Gastroesophageal sphincter (tissue), 4 donors: ENCODE data around the gene GOLGA8B. TPM values are rescaled to one million over a fixed set of nuclear protein-coding genes. Genes with fewer than 3 reads are reported as not detected.
"Not testable (repeated sequence)": the region's sequence is repeated elsewhere in the genome, so short reads cannot be mapped to it uniquely, and the experiment has no call there.

ENCODE experiments used
- ATAC-seq: fragments of 150-250 bp; one replicate; pipeline ENCODE4 v1.9.1; 2016; ENCODE audit warnings: mild to moderate bottlenecking, moderate library complexity
- H3K27ac ChIP-seq, 4 donors: fragments of 200-600 bp; sonication (generic) in 3 of 4; 1 replicate in 3 of 4; 2 replicates in 1 of 4; pipeline ENCODE4 v1.5.1; 2016 to 2019
- H3K27me3 ChIP-seq: fragments of 200-600 bp; sonication (generic); one replicate; pipeline ENCODE4 v1.5.1; 2019
- H3K36me3 ChIP-seq, 2 donors: fragments of 200-600 bp; sonication (generic); one replicate each; pipeline ENCODE4 v1.5.1; 2019; ENCODE audit warnings: control low read depth in 1 of 2
- H3K4me1 ChIP-seq, 3 donors: fragments of 200-600 bp; sonication (generic); 1 replicate in 2 of 3; 2 replicates in 1 of 3; pipeline ENCODE4 v1.5.1; 2016 to 2019; ENCODE audit warnings: control low read depth in 2 of 3
- H3K4me3 ChIP-seq, 2 donors: fragments of 200-600 bp; sonication (generic); one replicate each; pipeline ENCODE4 v1.5.1; 2019; ENCODE audit warnings: mild to moderate bottlenecking in 1 of 2, moderate library complexity in 1 of 2
- H3K9me3 ChIP-seq, 3 donors: fragments of 200-600 bp; sonication (generic); one replicate each; pipeline ENCODE4 v1.5.1; 2017 to 2019; ENCODE audit warnings: control low read depth in 2 of 3
- EP300 ChIP-seq: sonication (generic); formaldehyde crosslinking; IDR thresholded peaks from one replicate; pipeline ENCODE4 v1.6.1; 2017; ENCODE audit warnings: antibody characterized with exemption, mild to moderate bottlenecking
- POLR2A ChIP-seq, 2 donors: fragments of 450-650 bp; IDR thresholded peaks; one replicate each; pipeline ENCODE4 v1.6.1; 2017; ENCODE audit warnings: antibody characterized with exemption in 2 of 2, mild to moderate bottlenecking in 2 of 2, moderate library complexity in 1 of 2
- POLR2AphosphoS5 ChIP-seq: sonication (generic); formaldehyde crosslinking; IDR thresholded peaks from one replicate; pipeline ENCODE4 v1.6.1; 2017; ENCODE audit warnings: antibody characterized with exemption
- WGBS, 2 donors: methylation state at CpG; one replicate each; pipeline ENCODE4 v1.1.5; 2018; ENCODE audit warnings: low coverage in 1 of 2; 5-methylcytosine and 5-hydroxymethylcytosine counted together
- total RNA-seq, 4 donors: library from RNA; depleted of rRNA; stranded (reverse); fragments of >200 nt; gene quantifications; one replicate each; pipeline ENCODE4 v1.1.0, GENCODE V29; 2016
- TF ChIP-seq, protein P1 (sequence below), 4 experiments: fragments of 200-600 bp in 2 of 4; fragments of 450-650 bp in 2 of 4; sonication (generic) in 1 of 4; IDR thresholded peaks; one replicate each; pipeline ENCODE4 v1.5.1; 2017 to 2019; ENCODE audit warnings: antibody characterized with exemption in 4 of 4, mild to moderate bottlenecking in 2 of 4, moderate library complexity in 2 of 4

Gene GOLGA8B
- total RNA-seq, 4 donors from 2014 or later = 1.6 to 180 (median 52.5) TPM

DNA sequence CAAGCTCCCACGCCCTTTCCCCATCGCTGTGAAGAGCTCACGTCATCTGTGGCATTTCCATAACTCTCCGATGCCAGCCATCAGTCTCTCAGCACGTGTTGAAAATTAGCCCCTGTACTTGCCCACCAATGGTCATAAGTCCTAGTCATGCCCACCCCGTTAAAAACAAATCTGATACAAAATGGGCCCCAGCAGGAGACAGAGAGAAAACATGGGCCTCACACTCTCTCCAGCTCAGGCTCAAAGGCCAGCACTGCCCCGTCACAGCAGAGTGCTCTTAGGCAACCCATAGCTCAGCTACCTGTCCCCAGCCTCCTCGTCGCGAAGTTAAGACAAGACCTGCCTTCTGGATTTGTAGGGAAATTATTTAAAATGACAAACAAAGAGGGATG is 5.2 kb downstream of the GOLGA8B start:
- H3K27ac ChIP-seq = no peak overlapping the region
- no peaks in the 10 kb centered on the region for H3K27me3 ChIP-seq
- TF ChIP-seq POLR2A (IDR thresholded peaks at IDR 0.05) = no peak
- TF ChIP-seq EP300 = no peak
- TF ChIP-seq, protein P1, sequence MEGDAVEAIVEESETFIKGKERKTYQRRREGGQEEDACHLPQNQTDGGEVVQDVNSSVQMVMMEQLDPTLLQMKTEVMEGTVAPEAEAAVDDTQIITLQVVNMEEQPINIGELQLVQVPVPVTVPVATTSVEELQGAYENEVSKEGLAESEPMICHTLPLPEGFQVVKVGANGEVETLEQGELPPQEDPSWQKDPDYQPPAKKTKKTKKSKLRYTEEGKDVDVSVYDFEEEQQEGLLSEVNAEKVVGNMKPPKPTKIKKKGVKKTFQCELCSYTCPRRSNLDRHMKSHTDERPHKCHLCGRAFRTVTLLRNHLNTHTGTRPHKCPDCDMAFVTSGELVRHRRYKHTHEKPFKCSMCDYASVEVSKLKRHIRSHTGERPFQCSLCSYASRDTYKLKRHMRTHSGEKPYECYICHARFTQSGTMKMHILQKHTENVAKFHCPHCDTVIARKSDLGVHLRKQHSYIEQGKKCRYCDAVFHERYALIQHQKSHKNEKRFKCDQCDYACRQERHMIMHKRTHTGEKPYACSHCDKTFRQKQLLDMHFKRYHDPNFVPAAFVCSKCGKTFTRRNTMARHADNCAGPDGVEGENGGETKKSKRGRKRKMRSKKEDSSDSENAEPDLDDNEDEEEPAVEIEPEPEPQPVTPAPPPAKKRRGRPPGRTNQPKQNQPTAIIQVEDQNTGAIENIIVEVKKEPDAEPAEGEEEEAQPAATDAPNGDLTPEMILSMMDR (IDR thresholded peaks at IDR 0.05) = no peak
- TF ChIP-seq POLR2AphosphoS5 = no peak
- WGBS, 2 donors = 94 to 97% methylated on average over 4 to 8 of the region's 10 CpGs
- H3K4me1 ChIP-seq = peaks cover 0 to 13% (median 9%) of the 10 kb centered on the region in 3 donors
- H3K4me3 ChIP-seq = no peak overlapping the region
- no peaks in the 10 kb centered on the region for H3K36me3 ChIP-seq
- ATAC-seq = no peak
- no peaks in the 10 kb centered on the region for H3K9me3 ChIP-seq

DNA sequence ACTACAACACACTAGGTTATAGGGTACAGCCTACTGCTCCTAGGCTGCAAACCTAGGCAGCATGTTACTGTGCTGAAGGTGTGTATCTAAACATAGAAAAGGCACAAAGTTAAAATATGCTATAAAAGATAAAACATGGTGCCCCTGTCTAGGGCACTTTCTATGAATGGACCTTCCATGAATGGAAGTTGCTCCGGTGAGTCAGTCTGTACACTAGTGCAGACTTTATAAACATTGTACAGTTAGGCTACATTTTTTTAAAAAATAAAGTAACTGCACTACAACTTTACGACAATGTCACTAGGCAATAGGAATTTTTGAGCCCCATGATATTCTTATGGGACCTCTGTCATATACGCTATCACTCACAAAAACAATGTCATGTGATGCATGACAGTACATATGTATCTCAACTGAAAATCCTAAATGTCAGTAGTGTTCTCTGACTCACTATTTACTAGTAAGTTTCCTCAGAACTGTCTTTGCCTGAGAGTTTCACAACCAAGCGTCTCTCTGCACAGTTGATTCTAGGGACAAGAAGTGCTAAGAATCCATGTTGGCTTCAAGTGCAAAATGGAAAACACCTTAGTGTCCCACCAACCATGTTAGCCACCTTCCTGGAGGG is 5.7 kb downstream of the GOLGA8B start:
- ATAC-seq, H3K27ac ChIP-seq, H3K27me3 ChIP-seq, H3K4me3 ChIP-seq, H3K36me3 ChIP-seq, H3K9me3 ChIP-seq: not testable (repeated sequence)
- 86 to 87% methylated on average over 3 to 4 of the region's 4 CpGs for WGBS, 2 donors
- H3K4me1 ChIP-seq = peaks cover 0 to 13% (median 9%) of the 10 kb centered on the region in 3 donors

DNA sequence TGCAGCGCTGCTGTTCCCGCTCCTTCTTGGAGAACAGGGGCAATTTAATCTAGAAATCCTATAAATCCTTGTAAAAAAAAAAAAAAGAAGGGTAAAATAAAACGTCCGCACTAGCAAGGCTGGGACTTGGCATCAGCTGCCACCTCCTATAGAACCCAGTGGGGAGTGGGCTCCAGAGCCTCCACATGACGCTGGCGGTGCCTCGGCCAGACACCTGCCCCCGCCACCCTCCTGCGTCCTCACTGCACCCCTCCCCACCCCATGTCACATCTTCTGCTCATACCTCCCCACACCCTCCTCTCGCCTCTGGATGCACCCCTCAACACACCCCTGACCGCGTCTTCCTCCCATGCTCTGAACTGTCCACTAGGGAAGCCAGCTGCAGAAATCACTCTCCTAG is 8.4 kb downstream of the GOLGA8B start:
- not testable (repeated sequence) for H3K27ac ChIP-seq, H3K4me1 ChIP-seq, H3K27me3 ChIP-seq, H3K4me3 ChIP-seq, H3K36me3 ChIP-seq, ATAC-seq, H3K9me3 ChIP-seq
- 100% methylated on average over 1 of the region's 12 CpGs; no CpG with 5 or more reads in 1 of the 2 donors for WGBS, 2 donors

DNA sequence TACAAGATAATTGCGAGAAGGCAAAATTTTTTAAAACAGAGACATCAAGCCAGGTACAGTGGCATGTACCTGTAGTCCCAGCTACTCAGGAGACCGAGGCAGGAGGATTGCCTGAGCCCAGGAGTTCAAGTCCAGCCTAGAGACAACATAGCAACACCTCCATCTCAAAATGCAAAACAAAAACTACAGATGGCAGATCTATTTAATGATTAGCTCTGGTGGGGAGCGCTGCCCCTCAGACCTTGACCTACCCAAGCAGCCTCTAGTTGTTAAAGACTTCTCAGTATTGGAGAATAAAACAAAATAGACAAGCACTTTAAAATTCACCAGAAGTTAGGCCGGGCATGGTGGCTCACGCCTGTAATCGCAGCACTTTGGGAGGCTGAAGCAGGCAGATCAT is 10.5 kb downstream of the GOLGA8B start:
- H3K4me1 ChIP-seq, ATAC-seq, H3K36me3 ChIP-seq, H3K27me3 ChIP-seq, H3K27ac ChIP-seq, H3K4me3 ChIP-seq, H3K9me3 ChIP-seq: not testable (repeated sequence)
- WGBS, 2 donors = 100% methylated on average over 3 of the region's 6 CpGs; no CpG with 5 or more reads in 1 of the 2 donors

DNA sequence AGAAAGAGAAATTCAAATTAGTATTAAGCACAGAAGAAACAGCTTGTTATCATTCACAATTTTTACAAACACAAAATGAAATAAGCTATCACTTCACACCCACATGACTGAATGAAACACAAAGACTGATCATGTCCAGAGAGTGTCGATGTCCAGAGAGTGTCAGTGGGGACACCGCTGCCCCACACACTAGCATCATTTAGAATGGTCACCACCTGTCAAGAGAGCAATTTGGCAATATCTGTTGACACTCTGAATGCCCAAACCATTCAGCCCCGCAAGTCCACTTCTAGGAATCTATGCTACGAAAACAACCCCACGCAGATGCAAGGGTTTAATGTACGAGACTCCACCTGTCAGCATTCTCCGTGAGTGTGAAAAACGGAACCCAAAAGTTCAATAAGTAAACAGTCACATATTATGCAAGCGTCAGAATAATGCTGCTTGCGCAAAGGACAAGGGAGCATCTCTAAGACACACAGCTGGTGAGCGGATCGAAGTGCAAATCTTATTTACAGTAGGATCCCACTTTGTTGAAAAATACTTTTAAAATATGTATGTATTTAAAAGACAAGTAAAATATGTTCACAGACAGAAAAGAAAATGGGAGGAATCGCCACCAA is 11.3 kb downstream of the GOLGA8B start:
- not testable (repeated sequence) for H3K27me3 ChIP-seq, H3K9me3 ChIP-seq, H3K27ac ChIP-seq, H3K36me3 ChIP-seq, H3K4me3 ChIP-seq, ATAC-seq, H3K4me1 ChIP-seq
- WGBS, 2 donors = 58 to 73% methylated on average over 10 to 11 of the region's 13 CpGs

DNA sequence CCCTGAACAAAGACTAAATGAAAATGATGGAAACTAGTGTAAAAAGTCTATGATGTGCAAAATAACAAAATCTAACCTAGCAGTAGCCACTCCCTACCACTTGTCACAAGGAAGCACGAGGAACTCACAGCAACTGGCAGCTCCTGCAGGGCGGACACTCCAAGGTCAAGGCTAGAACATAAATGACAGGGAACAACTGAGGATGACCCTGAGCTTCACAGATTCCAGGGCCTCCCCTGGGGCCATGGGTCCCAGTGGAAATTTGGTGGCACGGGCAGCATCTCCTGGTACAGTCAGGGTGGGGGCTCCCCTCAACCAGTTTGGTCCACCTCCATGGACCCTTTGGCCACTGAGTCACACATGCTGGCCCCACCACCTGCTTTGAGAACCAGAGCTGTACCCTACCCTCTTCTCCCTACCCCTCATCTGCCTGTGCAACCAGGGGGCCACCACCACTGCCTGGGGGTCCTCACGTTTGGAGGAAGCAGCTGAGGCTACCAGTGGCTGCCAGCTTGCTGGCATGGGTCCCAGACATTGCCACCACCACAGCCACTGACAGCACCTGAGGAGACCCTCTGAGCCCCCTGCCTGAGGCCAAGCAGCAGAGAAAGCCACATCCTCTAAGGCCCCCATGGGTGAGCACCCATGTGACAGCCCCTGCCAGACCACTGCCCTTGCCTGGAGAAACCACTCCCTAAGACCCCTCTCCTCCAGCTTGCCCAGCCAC is 13.6 kb downstream of the GOLGA8B start:
- H3K27me3 ChIP-seq, H3K36me3 ChIP-seq, H3K4me1 ChIP-seq, H3K27ac ChIP-seq, H3K9me3 ChIP-seq, H3K4me3 ChIP-seq, ATAC-seq: not testable (repeated sequence)
- no CpG with 5 or more reads among the region's 4 CpGs for WGBS, 2 donors

DNA sequence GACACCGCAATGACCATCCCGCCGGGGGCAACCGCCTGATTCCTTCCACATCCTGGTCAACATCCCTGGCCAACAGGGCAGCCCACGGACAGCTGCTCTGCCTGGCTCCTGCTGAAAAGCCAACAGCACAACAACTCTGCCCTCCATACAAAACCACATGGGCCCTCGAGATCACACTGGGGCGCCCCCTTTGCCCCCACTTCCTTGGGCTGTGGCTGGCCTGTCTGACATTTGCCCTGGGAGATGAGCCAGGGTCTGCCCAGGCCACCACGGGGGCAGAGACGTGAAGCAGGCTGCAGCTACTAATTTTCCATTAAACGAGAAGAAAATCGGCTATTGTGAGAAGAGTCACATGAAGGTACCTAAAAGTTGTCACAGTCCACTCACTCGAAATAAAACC is 16.3 kb downstream of the GOLGA8B start:
- not testable (repeated sequence) for H3K4me1 ChIP-seq, H3K4me3 ChIP-seq, H3K27me3 ChIP-seq, H3K36me3 ChIP-seq, ATAC-seq, H3K27ac ChIP-seq, H3K9me3 ChIP-seq
- WGBS, 2 donors = 81 to 100% methylated on average over 1 to 4 of the region's 12 CpGs

DNA sequence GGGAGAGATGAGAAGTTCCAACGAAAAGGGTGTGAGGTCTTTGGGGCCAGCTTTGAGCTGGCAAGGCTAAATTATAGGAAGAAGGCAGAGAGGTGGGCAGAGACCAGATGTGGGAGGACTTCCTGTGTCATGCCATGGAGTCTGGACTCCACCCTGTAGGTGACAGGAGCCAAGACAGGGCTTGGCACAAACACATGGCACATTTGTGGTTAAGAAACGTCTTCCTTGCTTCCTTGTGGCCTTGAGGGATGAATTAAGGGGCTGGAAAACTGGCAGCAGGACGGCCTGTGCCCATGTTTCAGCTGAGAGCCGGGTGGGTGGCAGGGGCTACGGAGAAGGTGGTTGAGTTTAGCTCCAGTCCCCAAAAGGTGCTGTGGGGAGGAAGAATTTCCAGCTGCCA is 18.7 kb downstream of the GOLGA8B start:
- H3K9me3 ChIP-seq, H3K36me3 ChIP-seq, H3K27ac ChIP-seq, ATAC-seq, H3K27me3 ChIP-seq, H3K4me3 ChIP-seq, H3K4me1 ChIP-seq: not testable (repeated sequence)
- WGBS, 2 donors = 67 to 70% methylated on average over 2 to 5 of the region's 5 CpGs

DNA sequence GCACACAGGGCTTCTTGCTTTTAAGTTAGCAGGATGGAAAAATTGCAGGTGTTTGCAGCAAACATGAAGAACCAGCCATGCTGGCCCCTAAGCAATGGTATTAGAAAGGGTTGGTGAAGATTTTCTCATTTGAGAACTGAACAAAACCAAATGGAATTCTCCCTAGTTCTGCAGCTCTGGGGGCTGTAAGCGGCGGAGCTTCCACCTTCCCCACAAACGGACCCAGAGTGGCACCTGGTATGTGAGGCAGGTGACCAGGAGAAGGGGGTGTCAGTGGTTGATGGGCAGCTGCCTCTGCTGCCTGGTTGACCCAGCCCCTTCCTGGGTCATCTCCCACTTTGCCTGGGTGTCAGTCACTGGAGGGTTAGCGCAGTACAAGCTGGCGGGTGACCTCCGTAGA is 22.6 kb downstream of the GOLGA8B start:
- not testable (repeated sequence) for H3K27me3 ChIP-seq, H3K4me3 ChIP-seq, ATAC-seq, H3K36me3 ChIP-seq, H3K4me1 ChIP-seq, H3K9me3 ChIP-seq, H3K27ac ChIP-seq
- no CpG with 5 or more reads among the region's 6 CpGs for WGBS, 2 donors

DNA sequence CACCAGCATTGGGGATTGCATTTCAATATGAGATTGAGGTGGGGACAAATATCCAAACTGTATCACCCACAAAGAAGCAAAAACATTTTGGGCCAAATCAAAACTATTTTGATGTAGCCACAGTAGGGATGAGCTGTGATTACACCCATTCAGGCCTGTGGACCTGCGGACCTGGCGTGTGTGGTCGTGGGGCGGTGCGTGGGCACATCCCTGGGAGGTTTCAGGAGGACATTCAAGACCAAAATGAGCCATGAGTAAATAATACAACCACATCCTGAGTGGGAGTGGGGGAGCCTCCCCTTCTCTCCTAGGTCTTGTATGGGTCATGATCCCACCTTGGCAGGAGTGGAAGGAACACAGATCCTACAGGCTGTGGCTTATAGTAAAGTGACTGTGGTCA is 23.7 kb downstream of the GOLGA8B start:
- H3K36me3 ChIP-seq, H3K4me3 ChIP-seq, H3K27me3 ChIP-seq, H3K9me3 ChIP-seq, H3K4me1 ChIP-seq, ATAC-seq, H3K27ac ChIP-seq: not testable (repeated sequence)
- WGBS, 2 donors = no CpG with 5 or more reads among the region's 5 CpGs

DNA sequence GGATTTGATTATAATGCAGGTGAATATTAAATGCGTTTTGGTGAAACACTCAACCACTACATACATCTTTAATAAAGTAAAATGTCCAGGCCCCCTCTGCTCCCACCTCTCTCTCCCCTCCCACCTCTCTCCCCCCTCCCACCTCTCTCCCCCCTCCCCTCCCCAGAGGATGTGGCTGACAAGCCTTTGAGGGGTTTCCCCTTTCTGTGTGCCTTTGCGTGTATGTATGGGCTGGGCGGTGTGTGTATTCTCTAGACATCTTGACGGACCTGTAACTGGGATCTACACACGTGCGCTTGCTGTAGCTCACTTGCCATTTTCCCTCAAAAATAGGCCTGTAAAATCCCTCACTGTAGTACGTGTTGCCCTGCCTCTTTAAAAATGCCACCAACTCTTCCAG is 28.3 kb downstream of the GOLGA8B start:
- WGBS, 2 donors = no CpG with 5 or more reads among the region's 7 CpGs

DNA sequence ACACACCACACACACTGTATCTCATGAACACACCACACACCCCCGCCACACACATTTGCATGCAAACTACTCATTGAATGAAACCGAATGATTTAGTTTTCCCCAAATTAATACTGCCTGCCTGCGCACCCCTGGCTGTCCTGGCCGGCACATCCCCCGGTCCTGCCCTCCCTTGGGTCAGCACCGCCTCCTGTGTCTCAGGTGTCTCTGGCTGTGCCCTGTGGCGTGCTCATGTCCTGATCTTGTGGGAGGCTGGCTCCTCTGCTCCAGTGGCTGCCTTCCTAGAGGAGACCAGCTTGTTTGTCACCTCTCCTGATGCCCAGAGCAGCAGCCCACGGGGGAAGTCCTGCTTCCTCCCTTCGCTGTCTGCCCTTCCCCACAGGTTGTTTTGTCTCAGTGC is 28.7 kb downstream of the GOLGA8B start:
- H3K27me3 ChIP-seq, H3K9me3 ChIP-seq, H3K4me3 ChIP-seq, H3K27ac ChIP-seq, H3K4me1 ChIP-seq, ATAC-seq, H3K36me3 ChIP-seq: not testable (repeated sequence)
- WGBS, 2 donors = no CpG with 5 or more reads among the region's 9 CpGs

More for the DNA sequence above, 28.3 kb downstream of the GOLGA8B start:
- H3K4me1 ChIP-seq, H3K27ac ChIP-seq, H3K27me3 ChIP-seq, H3K4me3 ChIP-seq, ATAC-seq, H3K36me3 ChIP-seq, H3K9me3 ChIP-seq: not testable (repeated sequence)
